Fibroblast of lung (primary cell): ENCODE results near the gene ZNF469.

ENCODE experiments used
- EZH2 ChIP-seq: IDR thresholded peaks from 2 replicates; pipeline ENCODE4 v1.5.1; 2012; ENCODE audit warnings: low read length, control low read depth, mild to moderate bottlenecking; ENCODE audit errors: missing control alignments
- TF ChIP-seq, protein P1 (sequence below), 2 donors: IDR thresholded peaks in 1 of 2; conservative IDR thresholded peaks in 1 of 2; 1 replicate in 1 of 2; 2 replicates in 1 of 2; pipeline ENCODE4 v1.5.1; 2011 to 2012; ENCODE audit warnings: low read length in 2 of 2, control low read depth in 1 of 2, inconsistent platforms in 1 of 2, low read depth in 1 of 2, mild to moderate bottlenecking in 1 of 2

DNA sequence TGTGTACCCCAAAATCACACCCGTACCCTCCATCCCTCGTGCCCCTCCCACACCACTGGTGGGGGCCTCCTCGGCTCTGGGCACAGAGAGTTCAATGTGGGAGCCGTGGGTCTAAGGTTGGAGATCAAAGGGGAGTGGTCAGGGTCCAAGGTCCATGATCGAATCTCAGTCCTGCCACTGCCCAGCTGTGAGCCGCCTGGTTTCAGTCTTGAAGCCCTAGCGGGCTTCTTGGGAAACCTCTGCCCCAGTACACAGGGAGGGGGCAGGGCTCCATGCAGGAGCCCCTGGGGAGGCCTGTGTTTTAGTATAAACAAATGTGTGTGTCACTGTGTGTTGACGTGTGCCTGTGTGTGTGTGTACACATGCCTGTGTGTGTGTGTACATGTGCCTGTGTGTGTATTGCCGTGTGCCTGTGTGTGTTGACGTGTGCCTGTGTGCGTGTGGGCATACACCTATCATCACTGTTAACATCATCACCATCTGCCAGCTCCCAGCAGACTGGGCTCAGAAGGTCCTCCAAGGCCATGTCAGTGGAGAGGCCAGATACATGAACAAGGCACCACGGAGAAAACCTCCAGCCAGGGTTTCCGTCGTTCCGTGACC, 26.5 kb upstream of the ZNF469 start:
- TF ChIP-seq, protein P1, sequence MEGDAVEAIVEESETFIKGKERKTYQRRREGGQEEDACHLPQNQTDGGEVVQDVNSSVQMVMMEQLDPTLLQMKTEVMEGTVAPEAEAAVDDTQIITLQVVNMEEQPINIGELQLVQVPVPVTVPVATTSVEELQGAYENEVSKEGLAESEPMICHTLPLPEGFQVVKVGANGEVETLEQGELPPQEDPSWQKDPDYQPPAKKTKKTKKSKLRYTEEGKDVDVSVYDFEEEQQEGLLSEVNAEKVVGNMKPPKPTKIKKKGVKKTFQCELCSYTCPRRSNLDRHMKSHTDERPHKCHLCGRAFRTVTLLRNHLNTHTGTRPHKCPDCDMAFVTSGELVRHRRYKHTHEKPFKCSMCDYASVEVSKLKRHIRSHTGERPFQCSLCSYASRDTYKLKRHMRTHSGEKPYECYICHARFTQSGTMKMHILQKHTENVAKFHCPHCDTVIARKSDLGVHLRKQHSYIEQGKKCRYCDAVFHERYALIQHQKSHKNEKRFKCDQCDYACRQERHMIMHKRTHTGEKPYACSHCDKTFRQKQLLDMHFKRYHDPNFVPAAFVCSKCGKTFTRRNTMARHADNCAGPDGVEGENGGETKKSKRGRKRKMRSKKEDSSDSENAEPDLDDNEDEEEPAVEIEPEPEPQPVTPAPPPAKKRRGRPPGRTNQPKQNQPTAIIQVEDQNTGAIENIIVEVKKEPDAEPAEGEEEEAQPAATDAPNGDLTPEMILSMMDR (conservative IDR thresholded peaks at IDR 0.05 in 1 of 2, IDR thresholded peaks at IDR 0.05 in 1 of 2; ENCODE audit: low read depth in 1 of 2, low read length in 2 of 2): no peak
- no peak for TF ChIP-seq EZH2
